ENCODE measurements around the gene POU6F2. TPM values are rescaled to one million over a fixed set of nuclear protein-coding genes. Genes with fewer than 3 reads are reported as not detected.
"Not testable (repeated sequence)": the region's sequence is repeated elsewhere in the genome, so short reads cannot be mapped to it uniquely, and the experiment has no call there.

The POU6F2 gene
- total and polyA plus RNA-seq, 5 experiments from 2014 or later = not detected

DNA sequence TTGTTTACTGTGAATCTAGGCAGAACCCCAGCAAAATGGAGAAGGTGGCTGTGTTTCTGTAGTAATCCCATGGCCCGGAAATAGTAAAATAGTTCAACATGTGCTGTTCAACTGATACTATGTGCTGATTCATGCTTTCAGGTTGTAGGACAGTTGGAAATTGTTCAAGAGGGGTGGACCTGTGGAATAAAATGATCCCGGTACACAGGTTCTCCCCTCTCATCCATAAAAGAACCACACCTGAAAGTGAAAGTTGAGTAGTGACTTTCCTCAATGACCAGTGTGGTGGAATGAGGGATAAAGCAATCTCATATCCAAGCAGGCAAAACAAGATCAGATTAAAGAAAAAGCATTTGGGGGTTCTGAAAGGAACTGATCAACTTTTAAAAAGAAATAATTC is 177.1 kb downstream of the POU6F2 start:
- DNase-seq (no peak), ATAC-seq (no peak)
- no peaks in the 10 kb centered on the region for H3K36me3 Mint-ChIP-seq
- H3K27me3 Mint-ChIP-seq = peaks cover 0 to 13% (median 5%) of the 10 kb centered on the region in 5 donors
- POLR2A ChIA-PET = no interaction called here
- no peak overlapping the region for H3K27ac Mint-ChIP-seq
- H3K9me3 Mint-ChIP-seq = no peaks in the 10 kb centered on the region
- H3K4me1 Mint-ChIP-seq = no peaks in the 10 kb centered on the region
- no peak overlapping the region for H3K4me3 Mint-ChIP-seq

DNA sequence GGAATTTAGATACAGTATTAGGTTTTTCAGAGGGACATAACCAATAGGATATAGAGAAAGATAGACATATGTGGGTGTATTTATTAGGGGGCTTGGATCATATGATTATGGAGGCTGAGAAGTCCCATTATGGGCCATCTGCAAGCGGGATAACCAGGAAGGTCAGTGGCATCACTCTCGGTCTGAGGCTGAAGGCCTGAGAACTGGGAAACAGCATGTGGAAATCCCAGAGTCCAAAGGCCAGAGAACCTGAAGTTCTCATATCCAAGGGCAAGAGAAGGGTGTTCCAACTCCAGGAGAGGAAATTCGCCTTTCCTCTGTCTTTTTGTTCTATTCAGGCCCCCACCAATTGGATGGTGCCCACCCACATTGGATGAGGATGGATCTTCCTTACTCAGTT is 180.7 kb downstream of the POU6F2 start:
- Mint-ChIP-seq H3K4me3 (no peak overlapping the region), H3K36me3 (no peaks in the 10 kb centered on the region), H3K27ac (no peak overlapping the region), H3K27me3 (peaks cover 0 to 17% (median 2%) of the 10 kb centered on the region in 5 donors), H3K9me3 (peaks cover 0 to 2% (median 0%) of the 10 kb centered on the region in 9 donors), H3K4me1 (no peaks in the 10 kb centered on the region)
- ATAC-seq (no peak), DNase-seq (no peak)
- POLR2A ChIA-PET = no interaction called here

DNA sequence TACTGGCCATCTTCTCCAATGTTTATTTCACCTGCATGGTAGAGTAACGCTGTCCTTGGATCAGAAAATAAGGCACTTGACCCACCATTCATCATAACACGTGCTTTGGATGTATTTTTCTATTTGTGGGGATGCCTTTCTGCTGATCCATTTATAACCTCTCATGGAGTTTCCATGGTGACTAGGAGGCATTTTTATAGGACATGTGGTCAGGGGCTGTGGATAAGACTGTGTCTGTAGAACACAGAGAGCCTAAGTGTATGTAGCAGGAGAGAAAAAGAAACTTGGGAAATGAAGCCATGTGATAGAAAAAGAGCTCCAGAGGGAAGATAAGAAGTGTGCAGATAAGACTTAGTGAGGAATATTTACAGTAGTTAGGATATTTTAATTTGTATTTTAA is 184.2 kb downstream of the POU6F2 start:
- H3K27ac Mint-ChIP-seq = no peak overlapping the region
- no peak for ATAC-seq
- H3K4me1 Mint-ChIP-seq = no peaks in the 10 kb centered on the region
- peaks cover 0 to 9% (median 0%) of the 10 kb centered on the region in 9 donors for H3K9me3 Mint-ChIP-seq
- DNase-seq = no peak
- no peaks in the 10 kb centered on the region for H3K36me3 Mint-ChIP-seq
- POLR2A ChIA-PET = no interaction called here
- peaks cover 0 to 10% (median 0%) of the 10 kb centered on the region in 5 donors for H3K27me3 Mint-ChIP-seq
- no peak overlapping the region for H3K4me3 Mint-ChIP-seq

DNA sequence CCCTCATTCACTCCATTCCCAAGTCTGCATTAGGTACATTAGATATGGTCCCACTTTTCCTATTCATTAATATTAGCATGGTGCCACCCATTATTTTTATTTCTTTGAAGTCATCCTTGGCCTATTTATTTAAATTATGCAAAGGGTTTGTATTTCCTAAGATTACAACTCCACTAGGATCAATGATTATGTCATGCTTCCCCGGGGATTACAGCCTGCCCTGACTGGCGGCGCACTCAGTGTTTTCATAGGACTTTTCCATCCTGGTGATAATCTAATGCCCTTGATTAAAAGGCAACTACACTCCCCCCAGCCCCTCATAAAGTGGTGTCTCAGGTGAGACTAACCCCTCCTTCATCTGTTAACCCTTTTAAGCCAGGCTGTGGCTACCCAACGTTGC is 187.2 kb downstream of the POU6F2 start:
- peaks cover 0 to 9% (median 0%) of the 10 kb centered on the region in 9 donors for H3K9me3 Mint-ChIP-seq
- DNase-seq (no peak), ATAC-seq (no peak)
- H3K4me3 Mint-ChIP-seq = no peak overlapping the region
- no peaks in the 10 kb centered on the region for H3K4me1 Mint-ChIP-seq
- no peaks in the 10 kb centered on the region for H3K36me3 Mint-ChIP-seq
- POLR2A ChIA-PET = no interaction called here
- no peak overlapping the region for H3K27ac Mint-ChIP-seq
- peaks cover 0 to 4% (median 0%) of the 10 kb centered on the region in 5 donors for H3K27me3 Mint-ChIP-seq

DNA sequence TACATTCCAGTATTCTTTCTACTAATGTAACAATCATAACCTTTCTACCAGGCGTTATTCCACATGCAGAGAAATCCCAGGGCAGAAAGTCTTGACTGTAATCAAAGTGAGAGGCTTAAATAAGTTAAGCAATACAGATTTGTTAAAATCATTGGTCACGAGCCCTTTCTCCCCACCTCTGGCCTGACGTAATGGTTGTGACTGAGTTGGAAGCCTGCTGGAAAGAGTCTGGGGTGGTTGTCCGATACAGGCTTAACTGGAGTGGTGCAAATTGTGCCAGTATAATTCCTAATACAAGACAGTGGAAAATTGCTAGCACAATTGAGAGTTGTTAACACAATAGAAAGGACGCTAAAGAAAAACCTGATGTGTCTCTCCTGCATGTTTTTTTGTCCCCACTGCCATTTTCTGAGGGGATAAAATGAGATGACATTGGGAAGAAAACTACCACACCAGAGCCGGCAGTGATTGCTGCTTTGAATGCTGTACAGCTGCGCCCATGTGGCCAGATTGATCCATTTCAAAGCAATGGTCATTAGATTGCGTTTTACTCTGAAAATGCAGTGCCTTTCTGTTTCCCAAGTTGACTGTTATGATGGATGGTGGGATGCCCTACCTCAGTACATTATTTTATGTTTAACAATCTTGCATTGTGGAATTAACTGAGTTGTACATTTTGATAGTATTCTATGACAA is 190.8 kb downstream of the POU6F2 start:
- POLR2A ChIA-PET = no interaction called here
- Mint-ChIP-seq H3K9me3 (peaks cover 0 to 5% (median 0%) of the 10 kb centered on the region in 9 donors), H3K27me3 (peaks cover 0 to 2% (median 0%) of the 10 kb centered on the region in 5 donors), H3K4me1 (no peaks in the 10 kb centered on the region), H3K36me3 (no peaks in the 10 kb centered on the region), H3K27ac (no peak overlapping the region), H3K4me3 (no peak overlapping the region)
- no peak for ATAC-seq
- DNase-seq = no peak

DNA sequence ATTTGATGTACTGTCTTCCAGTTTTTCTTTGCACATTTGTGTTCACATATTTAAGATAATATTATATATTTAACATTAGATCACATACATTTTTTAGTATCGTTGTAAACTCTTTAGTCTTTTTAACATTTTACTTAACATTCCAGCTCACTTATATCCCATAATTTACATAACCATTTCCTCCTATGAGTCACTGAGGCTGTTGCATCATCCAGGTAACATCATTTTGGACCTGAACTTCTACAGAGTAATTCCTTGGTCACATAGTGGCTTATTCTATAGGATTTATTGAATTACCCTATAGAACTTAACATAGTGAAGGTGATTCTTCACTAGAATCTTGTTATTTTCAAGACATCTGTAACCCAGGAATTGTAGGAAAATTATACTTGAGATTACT is 194.4 kb downstream of the POU6F2 start:
- H3K4me1 Mint-ChIP-seq = peaks cover 0 to 2% (median 0%) of the 10 kb centered on the region in 4 donors
- POLR2A ChIA-PET = no interaction called here
- H3K4me3 Mint-ChIP-seq = no peak overlapping the region
- DNase-seq (no peak), ATAC-seq (no peak)
- H3K36me3 Mint-ChIP-seq = no peaks in the 10 kb centered on the region
- peaks cover 0 to 13% (median 0%) of the 10 kb centered on the region in 5 donors for H3K27me3 Mint-ChIP-seq
- no peak overlapping the region for H3K27ac Mint-ChIP-seq
- no peaks in the 10 kb centered on the region for H3K9me3 Mint-ChIP-seq

DNA sequence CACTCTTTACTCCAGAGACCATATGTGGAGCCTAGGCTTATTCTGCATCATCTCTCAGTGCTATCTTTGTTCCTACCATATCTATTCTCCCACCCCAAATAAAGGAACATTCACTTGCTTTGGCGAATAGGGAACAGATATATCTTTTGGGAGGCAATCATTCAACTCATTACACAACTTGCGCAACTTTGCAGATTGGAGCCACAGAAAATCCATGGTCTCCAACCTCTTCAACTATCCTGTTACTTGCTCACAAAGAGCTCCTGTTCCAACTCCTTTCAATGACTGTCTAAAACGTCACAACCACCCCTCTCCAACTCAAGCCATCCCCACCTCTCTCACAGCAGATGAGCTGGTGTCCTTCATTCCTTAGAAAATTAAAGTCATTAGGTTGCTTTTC is 203.7 kb downstream of the POU6F2 start:
- Mint-ChIP-seq H3K4me3 (no peak overlapping the region), H3K9me3 (no peaks in the 10 kb centered on the region), H3K36me3 (no peaks in the 10 kb centered on the region), H3K4me1 (no peaks in the 10 kb centered on the region), H3K27me3 (peaks cover 0 to 3% (median 0%) of the 10 kb centered on the region in 5 donors), H3K27ac (no peak overlapping the region)
- DNase-seq (no peak), ATAC-seq (no peak)
- POLR2A ChIA-PET = no interaction called here

DNA sequence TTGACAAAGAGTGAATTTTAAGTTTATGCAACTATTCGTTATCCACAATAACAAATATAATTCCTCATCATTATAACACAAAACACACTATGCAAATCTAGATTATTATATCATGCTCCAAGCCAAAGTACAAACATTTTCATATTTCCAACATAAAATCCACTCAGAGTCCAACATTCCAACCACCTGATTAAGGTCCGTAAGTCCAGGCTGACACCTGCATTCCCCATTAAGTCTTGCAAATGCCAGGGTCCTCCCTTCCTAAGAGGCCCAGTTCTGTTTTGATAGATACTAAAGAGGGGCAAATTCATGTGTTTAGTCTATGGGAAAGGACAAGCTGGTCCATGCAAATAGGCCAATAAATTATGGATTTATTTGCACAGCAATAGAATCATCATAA is 206.1 kb downstream of the POU6F2 start:
- Mint-ChIP-seq H3K4me1 (no peaks in the 10 kb centered on the region), H3K27ac (no peak overlapping the region), H3K27me3 (peaks cover 2 to 4% (median 3%) of the 10 kb centered on the region in 5 donors), H3K9me3 (no peaks in the 10 kb centered on the region), H3K36me3 (no peaks in the 10 kb centered on the region), H3K4me3 (no peak overlapping the region)
- ATAC-seq (no peak), DNase-seq (no peak)
- POLR2A ChIA-PET = no interaction called here

DNA sequence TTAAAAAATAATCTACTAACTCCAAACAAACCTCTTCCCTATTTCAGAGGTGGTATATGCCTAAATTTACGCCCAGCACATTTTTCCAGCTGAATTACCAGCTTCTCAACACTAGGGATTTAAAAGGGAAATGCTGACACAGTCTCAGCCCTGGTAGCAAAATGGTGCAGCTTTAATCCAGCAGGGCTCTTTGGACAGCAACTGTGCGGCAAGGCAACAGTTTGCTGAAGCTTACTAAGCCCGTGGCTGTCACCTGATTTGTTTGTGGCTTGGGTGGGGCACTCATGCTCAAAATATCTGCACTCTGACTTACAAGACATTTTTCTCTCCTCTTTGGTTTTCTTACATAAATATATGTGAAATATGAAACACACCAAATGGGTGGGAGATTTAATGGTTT is 206.7 kb downstream of the POU6F2 start:
- Mint-ChIP-seq H3K27me3 (peaks cover 2 to 10% (median 3%) of the 10 kb centered on the region in 5 donors), H3K4me3 (no peak overlapping the region), H3K4me1 (no peaks in the 10 kb centered on the region), H3K9me3 (no peaks in the 10 kb centered on the region), H3K27ac (no peak overlapping the region), H3K36me3 (no peaks in the 10 kb centered on the region)
- ATAC-seq (no peak), DNase-seq (no peak)
- POLR2A ChIA-PET = no interaction called here

DNA sequence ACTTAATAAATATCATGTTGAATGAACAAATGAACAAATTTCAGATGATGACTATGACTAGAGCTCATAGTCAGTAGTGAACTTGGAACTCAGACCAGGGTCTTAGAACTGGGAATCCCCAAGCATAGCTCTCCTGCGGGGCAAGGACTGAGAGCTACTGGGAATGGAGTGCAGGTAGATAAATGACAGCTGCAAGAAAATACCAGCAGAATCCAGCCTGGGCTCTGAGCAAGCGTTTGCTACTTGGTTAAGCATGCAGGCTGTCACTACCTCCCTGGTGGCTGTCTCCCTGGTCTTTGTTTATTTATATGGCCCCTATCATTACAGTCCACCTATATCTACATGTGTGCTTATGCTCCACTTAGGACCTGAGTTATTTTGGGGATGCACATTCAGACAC is 208.4 kb downstream of the POU6F2 start:
- DNase-seq = no peak
- H3K9me3 Mint-ChIP-seq = no peaks in the 10 kb centered on the region
- no peak overlapping the region for H3K4me3 Mint-ChIP-seq
- H3K36me3 Mint-ChIP-seq = no peaks in the 10 kb centered on the region
- POLR2A ChIA-PET = no interaction called here
- H3K27me3 Mint-ChIP-seq = peaks cover 1 to 17% (median 6%) of the 10 kb centered on the region in 5 donors
- H3K27ac Mint-ChIP-seq = no peak overlapping the region
- no peak for ATAC-seq
- H3K4me1 Mint-ChIP-seq = no peaks in the 10 kb centered on the region

DNA sequence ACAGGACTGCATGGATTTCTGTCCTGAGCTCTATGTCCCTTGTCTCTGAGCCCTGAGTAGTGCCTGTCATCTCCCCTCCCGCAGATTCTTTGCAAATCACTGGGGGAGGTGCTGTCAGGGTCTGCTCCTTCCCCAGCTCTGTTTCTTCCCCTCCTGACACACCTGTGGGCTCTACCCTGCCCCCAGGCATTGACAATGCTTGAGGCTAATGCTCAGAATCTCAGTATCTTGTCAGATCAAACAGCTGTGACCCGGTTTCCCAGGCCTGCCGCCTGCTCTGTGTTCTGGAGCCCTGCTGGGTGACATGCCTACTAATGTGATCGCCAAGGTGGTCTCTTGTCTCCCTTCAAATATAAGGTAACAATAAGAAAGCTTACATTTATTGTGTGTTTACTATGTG is 209.0 kb downstream of the POU6F2 start:
- Mint-ChIP-seq H3K27me3 (peaks cover 1 to 17% (median 6%) of the 10 kb centered on the region in 5 donors), H3K4me3 (no peak overlapping the region), H3K36me3 (no peaks in the 10 kb centered on the region), H3K9me3 (no peaks in the 10 kb centered on the region), H3K27ac (no peak overlapping the region), H3K4me1 (no peaks in the 10 kb centered on the region)
- ATAC-seq = no peak
- POLR2A ChIA-PET = no interaction called here
- DNase-seq = no peak

DNA sequence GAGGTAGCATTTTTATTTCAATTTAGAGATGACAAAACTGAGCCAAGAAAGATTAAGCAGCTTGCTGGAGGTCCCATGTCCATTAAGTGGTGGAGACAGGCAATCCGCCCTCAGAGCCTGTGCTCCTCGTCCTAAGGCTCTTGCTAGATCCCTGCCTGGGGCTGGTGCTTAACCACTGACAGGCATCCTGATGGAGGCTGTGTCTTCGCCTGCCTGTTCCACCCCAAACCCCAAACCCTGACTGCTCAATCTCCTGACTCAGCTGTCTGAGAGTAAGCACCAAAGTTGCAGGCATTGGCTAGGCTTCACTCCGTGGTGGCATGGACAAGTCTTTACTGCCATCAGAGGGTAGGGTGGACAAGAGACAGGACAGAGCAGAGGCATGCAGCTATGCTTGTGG is 209.4 kb downstream of the POU6F2 start:
- Mint-ChIP-seq H3K36me3 (no peaks in the 10 kb centered on the region), H3K4me1 (no peaks in the 10 kb centered on the region), H3K4me3 (no peak overlapping the region), H3K27ac (no peak overlapping the region), H3K9me3 (peaks cover 0 to 2% (median 0%) of the 10 kb centered on the region in 9 donors), H3K27me3 (peaks cover 1 to 21% (median 7%) of the 10 kb centered on the region in 5 donors)
- no peak for ATAC-seq
- no peak for DNase-seq
- POLR2A ChIA-PET = no interaction called here

DNA sequence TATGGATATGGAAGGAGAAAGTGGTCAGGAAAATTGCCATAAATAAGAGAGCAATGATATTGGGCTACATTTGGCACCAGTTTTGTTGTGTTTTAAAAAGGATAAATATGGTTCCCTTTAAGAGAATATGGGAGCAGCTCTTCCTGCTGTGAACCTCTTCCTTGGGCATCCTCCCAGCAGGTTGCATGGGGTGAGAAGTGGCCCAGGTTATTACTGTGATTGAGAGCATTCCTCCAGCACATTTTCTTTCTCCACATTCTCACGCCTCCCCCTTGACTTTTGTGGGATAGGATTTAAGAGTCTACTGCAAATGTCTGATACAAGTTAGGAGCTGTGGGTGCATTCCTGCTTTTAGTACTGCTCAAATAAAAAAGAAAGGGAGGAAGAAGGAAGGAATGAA is 214.8 kb downstream of the POU6F2 start:
- H3K9me3 Mint-ChIP-seq = peaks cover 0 to 2% (median 0%) of the 10 kb centered on the region in 9 donors
- POLR2A ChIA-PET = no interaction called here
- peaks cover 1 to 27% (median 4%) of the 10 kb centered on the region in 5 donors for H3K27me3 Mint-ChIP-seq
- ATAC-seq (no peak), DNase-seq (no peak)
- no peaks in the 10 kb centered on the region for H3K4me1 Mint-ChIP-seq
- no peak overlapping the region for H3K27ac Mint-ChIP-seq
- H3K4me3 Mint-ChIP-seq = no peak overlapping the region
- no peaks in the 10 kb centered on the region for H3K36me3 Mint-ChIP-seq

DNA sequence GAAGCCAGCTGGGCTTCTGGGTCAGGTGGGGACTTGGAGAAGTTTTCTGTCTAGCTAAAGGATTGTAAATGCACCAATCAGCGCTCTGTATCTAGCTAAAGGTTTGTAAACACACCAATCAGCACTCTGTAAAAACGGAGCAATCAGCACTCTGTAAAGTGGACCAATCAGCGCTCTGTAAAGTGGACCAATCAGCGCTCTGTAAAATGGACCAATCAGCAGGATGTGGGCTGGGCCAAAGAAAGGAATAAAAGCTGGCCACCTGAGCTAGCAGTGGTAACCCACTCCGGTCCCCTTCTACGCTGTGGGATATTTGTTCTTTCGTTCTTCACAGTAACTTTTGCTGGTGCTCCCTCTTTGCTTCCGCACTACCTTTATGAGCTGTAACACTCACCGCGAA is 216.7 kb downstream of the POU6F2 start:
- H3K4me3 Mint-ChIP-seq, ATAC-seq, POLR2A ChIA-PET, H3K9me3 Mint-ChIP-seq, H3K4me1 Mint-ChIP-seq, H3K27ac Mint-ChIP-seq, DNase-seq, H3K36me3 Mint-ChIP-seq: not testable (repeated sequence)
- peaks cover 0 to 17% (median 4%) of the 10 kb centered on the region in 5 donors for H3K27me3 Mint-ChIP-seq
